GM11168 (cell line): ENCODE measurements around the gene IL16.
"Not testable (repeated sequence)": the region's sequence is repeated elsewhere in the genome, so short reads cannot be mapped to it uniquely, and the experiment has no call there.

Experiments used
- in situ Hi-C: fragments of 300-500 bp; cut with MboI; formaldehyde crosslinking; loops from one replicate; pipeline ENCODE4 v1.12.0; 2022; ENCODE audit warnings: low sequenced_read_pairs; ENCODE audit not compliant: unreplicated experiment

The IL16 gene

GRCh38 chr15:81199031-81199779 is 2.5 kb downstream of the IL16 start:
- in situ Hi-C loops, result no loop called here

- in situ Hi-C loops, result no loop called here
These were observed 9.3 kb downstream of the IL16 start for GRCh38 chr15:81206018-81206417.

- in situ Hi-C loops, result not testable (repeated sequence)
These were observed 11.3 kb downstream of the IL16 start for GRCh38 chr15:81207987-81208386.

- in situ Hi-C loops, result no loop called here
These were observed 13.0 kb downstream of the IL16 start for GRCh38 chr15:81209635-81210034.

- in situ Hi-C loops, result no loop called here
These were observed 14.7 kb downstream of the IL16 start for GRCh38 chr15:81211376-81211775.

- in situ Hi-C loops, result no loop called here
These were observed 17.3 kb downstream of the IL16 start for GRCh38 chr15:81213982-81214381.

GRCh38 chr15:81215531-81215930 is 18.9 kb downstream of the IL16 start:
- in situ Hi-C loops, result no loop called here

GRCh38 chr15:81215983-81216382 is 19.3 kb downstream of the IL16 start:
- in situ Hi-C loops, result no loop called here

- in situ Hi-C loops, result no loop called here
These were observed 19.7 kb downstream of the IL16 start for GRCh38 chr15:81216422-81216821.

- in situ Hi-C loops, result no loop called here
These were observed 24.8 kb downstream of the IL16 start for GRCh38 chr15:81221449-81221848.

GRCh38 chr15:81222007-81222406 is 25.3 kb downstream of the IL16 start:
- in situ Hi-C loops, result no loop called here

- in situ Hi-C loops, result no loop called here
These were observed 26.8 kb downstream of the IL16 start for GRCh38 chr15:81223346-81223971.

GRCh38 chr15:81224232-81224631 is 27.6 kb downstream of the IL16 start:
- in situ Hi-C loops, result no loop called here

GRCh38 chr15:81225161-81225671 is 28.5 kb downstream of the IL16 start:
- in situ Hi-C loops, result no loop called here

- in situ Hi-C loops, result no loop called here
These were observed 31.0 kb downstream of the IL16 start for GRCh38 chr15:81227716-81228115.

GRCh38 chr15:81229586-81229985 is 32.9 kb downstream of the IL16 start:
- in situ Hi-C loops, result no loop called here

- in situ Hi-C loops, result no loop called here
These were observed 38.8 kb downstream of the IL16 start for GRCh38 chr15:81235276-81236123.

GRCh38 chr15:81239190-81239589 is 42.5 kb downstream of the IL16 start:
- in situ Hi-C loops, result no loop called here

- in situ Hi-C loops, result no loop called here
These were observed 46.1 kb downstream of the IL16 start for GRCh38 chr15:81242778-81243177.

- in situ Hi-C loops, result no loop called here
These were observed 47.6 kb downstream of the IL16 start for GRCh38 chr15:81244306-81244705.

- in situ Hi-C loops, result no loop called here
These were observed 57.2 kb downstream of the IL16 start for GRCh38 chr15:81253846-81254245.
